CD8-positive, alpha-beta memory T cell (primary cell): ENCODE measurements around the gene MYOG. TPM values are rescaled to one million over a fixed set of nuclear protein-coding genes. Genes with fewer than 3 reads are reported as not detected.
A peak's percentile ranks its signal among the peaks of the same experiment; 100 is the strongest.

Experiments
- CTCF ChIA-PET: fragments of 350-600 bp; sonication (Branson Sonifier 250); formaldehyde crosslinking; loops from one replicate; lab custom pipeline; 2021; ENCODE audit warnings: antibody characterized with exemption; lab: Charles Lee
- POLR2A ChIA-PET: fragments of 350-600 bp; sonication (Branson Sonifier 250); formaldehyde crosslinking; loops from one replicate; lab custom pipeline; 2021; ENCODE audit warnings: antibody characterized with exemption; lab: Charles Lee
- DNase-seq, 5 donors: peaks; one replicate each; pipeline versions ENCODE4 v3.0.0 to v3.0.0-alpha.2; 2020 to 2022; ENCODE audit warnings: mixed read lengths in 1 of 5
- H3K27ac ChIP-seq: one replicate; pipeline ENCODE4 v1.7.0; 2013; ENCODE audit warnings: low read depth, mild to moderate bottlenecking, low read length, moderate library complexity
- H3K27me3 ChIP-seq: 2 replicates; pipeline ENCODE4 v1.7.0; 2013; ENCODE audit warnings: low read length, mild to moderate bottlenecking; ENCODE audit not compliant: insufficient read depth, poor library complexity, severe bottlenecking
- H3K36me3 ChIP-seq: 2 replicates; pipeline ENCODE4 v1.7.0; 2013; ENCODE audit warnings: mild to moderate bottlenecking, low read length, moderate library complexity; ENCODE audit not compliant: insufficient read depth
- H3K4me1 ChIP-seq: 2 replicates; pipeline ENCODE4 v1.7.0; 2013; ENCODE audit warnings: mild to moderate bottlenecking, low read length, moderate library complexity; ENCODE audit not compliant: insufficient read depth
- H3K4me3 ChIP-seq: 2 replicates; pipeline ENCODE4 v1.7.0; 2013; ENCODE audit warnings: mild to moderate bottlenecking, low read length
- H3K9me3 ChIP-seq: 2 replicates; pipeline ENCODE4 v1.7.0; 2013; ENCODE audit warnings: mild to moderate bottlenecking, low read length
- H3K27ac Mint-ChIP-seq, 8 donors: one replicate each; pipeline ENCODE4 v1.8.0; 2020 to 2021; ENCODE audit warnings: mixed read lengths in 8 of 8, mild to moderate bottlenecking in 6 of 8, inconsistent platforms in 3 of 8, moderate library complexity in 3 of 8
- H3K27me3 Mint-ChIP-seq, 2 donors: one replicate each; pipeline ENCODE4 v1.8.0; 2020 to 2021; ENCODE audit warnings: mixed read lengths in 2 of 2, mild to moderate bottlenecking in 1 of 2, moderate library complexity in 1 of 2
- H3K36me3 Mint-ChIP-seq, 3 donors: one replicate each; pipeline ENCODE4 v1.8.0; 2020 to 2021; ENCODE audit warnings: mixed read lengths in 3 of 3, inconsistent platforms in 1 of 3, mild to moderate bottlenecking in 1 of 3
- H3K4me1 Mint-ChIP-seq, 3 donors: one replicate each; pipeline ENCODE4 v1.8.0; 2020 to 2021; ENCODE audit warnings: mixed read lengths in 3 of 3, inconsistent platforms in 1 of 3, mild to moderate bottlenecking in 1 of 3
- H3K4me3 Mint-ChIP-seq, 7 donors: one replicate each; pipeline ENCODE4 v1.8.0; 2020 to 2021; ENCODE audit warnings: mixed read lengths in 7 of 7, mild to moderate bottlenecking in 6 of 7, moderate library complexity in 4 of 7, inconsistent platforms in 2 of 7
- H3K9me3 Mint-ChIP-seq, 5 donors: one replicate each; pipeline ENCODE4 v1.8.0; 2020 to 2022; ENCODE audit warnings: mixed read lengths in 5 of 5, mild to moderate bottlenecking in 3 of 5, moderate library complexity in 2 of 5, inconsistent platforms in 1 of 5
- polyA plus RNA-seq: library from polyadenylated mRNA; unstranded; fragments of 300-500 nt; fragmentation: Illumina TruSeq; gene quantifications from one replicate; pipeline ENCODE4 v1.2.3, GENCODE V29; 2021
- total RNA-seq, 2 experiments: library from RNA; stranded (reverse); gene quantifications; one replicate each; pipeline ENCODE4 v1.2.3, GENCODE V29; 2021

Gene MYOG
- total and polyA plus RNA-seq, 3 experiments from 2014 or later: not detected

DNA sequence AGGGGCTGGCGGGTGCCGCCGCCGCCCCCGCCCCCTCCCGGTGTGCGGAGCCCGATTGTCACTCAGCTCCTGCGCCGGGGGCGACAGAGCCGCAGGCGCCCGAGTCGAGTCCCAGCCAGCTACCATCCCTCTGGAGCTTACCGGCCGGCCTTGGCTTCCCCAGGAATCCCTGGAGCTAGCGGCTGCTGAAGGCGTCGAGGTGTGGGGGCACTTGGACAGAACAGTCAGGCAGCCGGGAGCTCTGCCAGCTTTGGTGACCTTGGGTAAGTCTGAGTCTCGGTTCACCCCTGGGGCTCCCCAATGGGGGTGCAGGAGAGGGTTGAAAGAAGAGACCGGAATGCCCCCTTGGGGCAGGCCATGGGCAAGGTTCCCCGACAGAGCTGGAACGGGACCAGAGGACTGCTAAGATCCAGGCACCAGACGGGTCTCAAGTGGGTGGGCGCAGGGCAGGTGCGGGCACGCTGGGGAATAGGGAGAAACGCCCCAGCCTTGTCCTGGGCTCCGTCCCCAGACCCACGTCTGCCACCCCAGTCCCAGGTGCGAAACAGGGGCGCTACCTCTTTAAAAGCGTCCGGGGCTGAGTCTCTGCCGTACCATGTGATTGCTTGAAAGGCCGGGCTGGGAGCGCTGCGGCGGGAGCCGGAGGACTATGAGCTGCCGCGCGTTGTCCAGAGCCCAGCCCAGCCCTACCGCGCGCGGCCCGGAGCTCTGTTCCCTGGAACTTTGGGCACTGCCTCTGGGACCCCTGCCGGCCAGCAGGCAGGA lies 42.0 kb upstream of the MYOG start, which contains the start of gene ADORA1:
Gene ADORA1 (plus strand): TSS at position 61 of the 765 bp plus-strand sequence. CDS start 1,116 bp downstream, outside the sequence.
- Histone ChIP-seq H3K27me3 (peaks cover 11% of the 10 kb centered on the region), H3K4me3 (no peak within 1 kb of the TSS), H3K9me3 (no peaks in the 10 kb centered on the region), H3K36me3 (no peaks in the 10 kb centered on the region), H3K27ac (no peak within 1 kb of the TSS), H3K4me1 (no peaks in the 10 kb centered on the region)
- POLR2A ChIA-PET: no interaction called here
- DNase-seq: no peak
- H3K27ac Mint-ChIP-seq: peak within 1 kb of the TSS in 1 of 8 donors; percentile 45
- peaks cover 7 to 14% (median 11%) of the 10 kb centered on the region in 3 donors for H3K4me1 Mint-ChIP-seq
- peak within 1 kb of the TSS in 5 of 7 donors; percentile 22 to 50 (median 49) for H3K4me3 Mint-ChIP-seq
- H3K27me3 Mint-ChIP-seq: peaks cover 48 to 75% of the 10 kb centered on the region in 2 donors
- CTCF ChIA-PET: no interaction called here
- no peaks in the 10 kb centered on the region for H3K9me3 Mint-ChIP-seq
- no peaks in the 10 kb centered on the region for H3K36me3 Mint-ChIP-seq

DNA sequence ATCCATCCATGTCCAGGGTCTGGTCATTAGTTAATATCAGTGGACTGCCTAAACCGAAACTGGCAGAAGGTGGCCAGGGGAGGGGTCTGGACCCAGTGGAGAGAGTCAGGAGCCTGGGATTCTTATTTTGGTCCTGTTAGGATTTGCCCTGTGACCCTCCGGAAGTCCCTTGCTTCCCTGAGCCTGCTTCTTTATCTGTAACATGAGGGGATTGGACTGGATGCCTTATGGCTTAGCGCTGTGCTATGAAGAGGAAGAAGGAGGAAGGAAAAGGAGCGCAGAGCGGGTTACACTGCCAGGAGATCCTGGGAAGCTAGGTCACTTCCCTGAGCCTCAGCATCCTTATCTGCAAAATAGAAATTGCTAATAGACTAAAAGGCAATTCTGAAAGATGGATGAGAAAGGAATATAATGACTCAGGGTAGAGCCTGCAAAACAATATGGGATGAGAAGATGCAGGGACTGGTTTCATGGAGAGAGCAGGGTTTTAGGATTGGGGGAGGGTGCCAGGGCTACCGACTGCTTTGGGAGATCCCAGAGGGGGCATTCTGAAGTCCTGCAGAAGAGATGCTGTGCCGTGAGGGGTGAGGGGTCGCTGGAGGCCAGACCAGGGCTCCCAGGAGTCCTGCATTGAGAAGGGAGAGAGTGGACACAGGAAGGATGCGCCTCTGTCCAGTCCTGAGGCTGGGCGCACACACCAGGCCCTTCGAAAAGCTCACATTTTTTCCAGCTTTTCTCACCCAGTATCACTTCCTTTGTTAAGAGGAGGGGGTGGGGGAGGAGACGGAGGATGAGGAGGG lies 41.3 kb upstream of the MYOG start:
- peak overlapping the region in 5 of 7 donors; percentile 22 to 50 (median 49) for H3K4me3 Mint-ChIP-seq

DNA sequence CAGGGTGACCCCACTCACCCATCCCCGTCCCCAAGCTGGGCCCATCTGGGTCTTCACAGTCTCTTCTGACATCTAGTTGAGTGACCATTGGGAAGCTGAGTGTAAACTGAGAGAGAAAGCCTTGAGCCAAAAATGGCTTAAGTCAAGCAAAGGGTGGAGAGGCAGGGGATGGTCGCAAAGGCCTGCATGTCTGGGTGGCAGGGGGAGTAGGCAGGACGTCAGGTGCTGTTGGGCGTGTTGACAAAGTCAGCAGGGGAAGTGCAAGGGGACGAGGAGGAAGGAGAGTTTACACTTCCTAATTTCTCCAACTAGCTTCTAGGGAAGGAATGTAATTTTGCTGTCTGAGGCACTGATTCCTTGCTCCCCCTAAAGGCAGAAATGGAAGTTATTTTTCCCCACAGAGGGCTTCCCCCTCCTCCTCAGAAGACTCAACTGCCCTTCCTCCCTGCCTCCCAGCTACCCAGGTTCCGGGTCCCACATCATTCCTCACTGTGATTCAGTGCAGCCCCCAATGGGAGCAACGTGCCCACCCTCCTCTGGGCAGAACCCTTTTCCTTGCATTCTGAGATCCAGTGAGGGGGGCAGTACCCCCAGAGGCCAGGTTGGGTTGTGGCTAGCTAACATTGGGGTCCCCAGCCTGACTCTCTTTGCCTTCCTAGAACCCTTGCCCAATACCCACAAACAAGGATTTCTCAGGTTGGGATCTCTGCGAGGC lies 40.5 kb upstream of the MYOG start:
- H3K27ac ChIP-seq: no peak overlapping the region
- no peaks in the 10 kb centered on the region for H3K4me1 ChIP-seq
- DNase-seq: no peak
- H3K9me3 Mint-ChIP-seq: no peaks in the 10 kb centered on the region
- no peaks in the 10 kb centered on the region for H3K36me3 ChIP-seq
- no peak overlapping the region for H3K4me3 Mint-ChIP-seq
- no peak overlapping the region for H3K4me3 ChIP-seq
- peaks cover 7 to 14% (median 11%) of the 10 kb centered on the region in 3 donors for H3K4me1 Mint-ChIP-seq
- POLR2A ChIA-PET: no interaction called here
- no peak overlapping the region for H3K27ac Mint-ChIP-seq
- H3K27me3 ChIP-seq: peaks cover 11% of the 10 kb centered on the region
- no peaks in the 10 kb centered on the region for H3K36me3 Mint-ChIP-seq
- peaks cover 46 to 86% of the 10 kb centered on the region in 2 donors for H3K27me3 Mint-ChIP-seq
- CTCF ChIA-PET: no interaction called here
- no peaks in the 10 kb centered on the region for H3K9me3 ChIP-seq

More for the DNA sequence above, 41.3 kb upstream of the MYOG start:
- Histone ChIP-seq H3K9me3 (no peaks in the 10 kb centered on the region), H3K36me3 (no peaks in the 10 kb centered on the region), H3K27ac (no peak overlapping the region), H3K4me3 (no peak overlapping the region), H3K27me3 (peaks cover 11% of the 10 kb centered on the region), H3K4me1 (no peaks in the 10 kb centered on the region)
- DNase-seq: no peak
- no peaks in the 10 kb centered on the region for H3K9me3 Mint-ChIP-seq
- H3K36me3 Mint-ChIP-seq: no peaks in the 10 kb centered on the region
- ChIA-PET POLR2A (no interaction called here), CTCF (no interaction called here)
- H3K4me1 Mint-ChIP-seq: peaks cover 7 to 14% (median 11%) of the 10 kb centered on the region in 3 donors
- peaks cover 46 to 80% of the 10 kb centered on the region in 2 donors for H3K27me3 Mint-ChIP-seq
- peak overlapping the region in 1 of 8 donors; percentile 45 for H3K27ac Mint-ChIP-seq

DNA sequence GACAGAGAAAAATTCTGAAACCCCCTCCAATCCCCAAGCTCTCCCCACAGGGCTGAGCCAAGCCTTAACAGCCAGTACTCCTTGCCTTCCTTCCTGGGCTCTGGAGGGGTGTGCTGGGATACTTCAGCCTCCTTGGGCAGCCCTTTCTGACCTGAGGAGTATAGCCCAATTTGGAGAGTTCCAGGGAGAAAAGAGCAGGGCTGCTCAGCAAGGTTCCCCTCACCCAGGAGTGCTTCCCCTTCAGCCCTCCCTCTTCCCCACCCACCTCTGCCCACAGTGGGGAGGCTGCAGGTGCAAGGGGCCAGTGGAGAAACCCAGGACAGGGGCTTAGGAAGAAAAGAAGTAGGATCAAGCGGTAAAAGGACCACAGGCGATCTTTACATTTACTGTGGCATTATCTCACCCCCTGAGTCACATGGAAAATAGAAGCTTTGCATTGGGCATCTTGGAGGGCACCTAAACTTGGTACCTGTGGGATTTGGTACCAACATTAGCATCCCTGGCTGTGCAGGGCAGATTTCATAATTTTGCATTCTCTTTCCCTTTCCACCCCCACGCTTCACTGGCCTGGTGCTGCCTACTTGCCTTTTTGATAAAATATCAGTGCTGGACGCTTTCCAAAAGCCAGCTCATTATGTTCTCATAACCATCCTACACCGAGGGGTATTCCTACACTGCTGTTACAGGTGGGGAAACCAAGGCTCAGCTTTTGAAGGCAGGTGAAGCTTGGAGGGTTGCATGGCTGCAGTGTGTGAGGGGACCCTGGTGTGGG lies 38.9 kb upstream of the MYOG start:
- H3K4me1 Mint-ChIP-seq: peaks cover 7 to 14% (median 11%) of the 10 kb centered on the region in 3 donors
- CTCF ChIA-PET: no interaction called here
- peaks cover 14% of the 10 kb centered on the region for H3K27me3 ChIP-seq

DNA sequence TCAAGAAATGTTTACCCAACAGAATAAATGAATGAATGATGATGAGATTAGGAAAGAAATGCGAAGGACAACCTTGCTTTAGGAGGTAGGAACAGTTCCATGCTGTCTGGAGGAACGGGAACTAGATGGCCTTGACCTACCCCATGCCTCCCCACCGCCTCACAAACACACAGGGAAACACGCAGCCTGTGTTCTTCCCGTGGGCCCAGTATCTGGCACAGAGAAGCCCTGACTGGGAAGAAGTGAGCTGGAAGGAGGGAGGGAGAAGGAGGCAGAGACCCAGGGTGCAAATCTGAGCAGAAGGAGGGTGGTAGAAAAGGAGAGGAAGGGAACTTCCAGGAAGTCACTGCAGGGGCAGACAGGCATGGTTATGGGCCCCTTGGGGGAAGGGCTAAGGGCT lies 38.2 kb upstream of the MYOG start:
- H3K27me3 ChIP-seq: peaks cover 16% of the 10 kb centered on the region
- Mint-ChIP-seq H3K27ac (peak overlapping the region in 1 of 8 donors; percentile 55), H3K27me3 (peaks cover 43 to 85% of the 10 kb centered on the region in 2 donors), H3K4me3 (peak overlapping the region in 1 of 7 donors; percentile 41), H3K36me3 (no peaks in the 10 kb centered on the region), H3K4me1 (peaks cover 7 to 14% (median 11%) of the 10 kb centered on the region in 3 donors), H3K9me3 (no peaks in the 10 kb centered on the region)
- H3K9me3 ChIP-seq: no peaks in the 10 kb centered on the region
- H3K36me3 ChIP-seq: no peaks in the 10 kb centered on the region
- H3K4me3 ChIP-seq: no peak overlapping the region
- DNase-seq: no peak
- no peaks in the 10 kb centered on the region for H3K4me1 ChIP-seq
- no peak overlapping the region for H3K27ac ChIP-seq
- POLR2A ChIA-PET: no interaction called here
- CTCF ChIA-PET: no interaction called here

More for the DNA sequence above, 38.9 kb upstream of the MYOG start:
- no peak overlapping the region for H3K27ac ChIP-seq
- no peak for DNase-seq
- Mint-ChIP-seq H3K9me3 (no peaks in the 10 kb centered on the region), H3K4me3 (no peak overlapping the region), H3K27me3 (peaks cover 42 to 89% of the 10 kb centered on the region in 2 donors), H3K36me3 (no peaks in the 10 kb centered on the region), H3K27ac (no peak overlapping the region)
- H3K36me3 ChIP-seq: no peaks in the 10 kb centered on the region
- POLR2A ChIA-PET: no interaction called here
- H3K4me3 ChIP-seq: no peak overlapping the region
- no peaks in the 10 kb centered on the region for H3K9me3 ChIP-seq
- H3K4me1 ChIP-seq: no peaks in the 10 kb centered on the region

DNA sequence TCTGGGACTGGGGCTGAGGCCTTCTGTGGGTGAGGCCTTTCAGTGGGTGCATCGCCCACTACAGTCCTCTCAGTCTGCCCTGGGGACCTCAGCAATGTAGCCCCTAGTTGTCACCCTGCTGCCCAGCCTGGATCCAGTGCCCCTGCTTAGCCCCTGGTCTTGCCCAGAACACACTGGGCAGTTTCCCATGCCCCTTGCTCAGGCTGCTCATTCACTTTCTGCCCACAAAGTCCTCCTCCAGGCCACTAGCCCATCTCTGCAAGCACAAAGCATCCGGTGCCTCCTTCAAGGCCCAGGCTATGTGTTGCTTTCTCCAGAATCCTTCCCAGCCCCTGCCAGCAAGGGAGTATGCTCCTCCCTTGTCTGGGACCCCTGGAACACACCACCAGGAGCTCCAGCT lies 36.3 kb upstream of the MYOG start:
- Mint-ChIP-seq H3K36me3 (no peaks in the 10 kb centered on the region), H3K4me3 (no peak overlapping the region), H3K4me1 (peaks cover 5 to 8% (median 5%) of the 10 kb centered on the region in 3 donors), H3K9me3 (no peaks in the 10 kb centered on the region), H3K27me3 (peaks cover 40 to 90% of the 10 kb centered on the region in 2 donors), H3K27ac (no peak overlapping the region)
- CTCF ChIA-PET: no interaction called here
- Histone ChIP-seq H3K36me3 (no peaks in the 10 kb centered on the region), H3K27me3 (peaks cover 25% of the 10 kb centered on the region), H3K27ac (no peak overlapping the region), H3K4me3 (no peak overlapping the region), H3K4me1 (no peaks in the 10 kb centered on the region), H3K9me3 (no peaks in the 10 kb centered on the region)
- POLR2A ChIA-PET: no interaction called here
- no peak for DNase-seq

DNA sequence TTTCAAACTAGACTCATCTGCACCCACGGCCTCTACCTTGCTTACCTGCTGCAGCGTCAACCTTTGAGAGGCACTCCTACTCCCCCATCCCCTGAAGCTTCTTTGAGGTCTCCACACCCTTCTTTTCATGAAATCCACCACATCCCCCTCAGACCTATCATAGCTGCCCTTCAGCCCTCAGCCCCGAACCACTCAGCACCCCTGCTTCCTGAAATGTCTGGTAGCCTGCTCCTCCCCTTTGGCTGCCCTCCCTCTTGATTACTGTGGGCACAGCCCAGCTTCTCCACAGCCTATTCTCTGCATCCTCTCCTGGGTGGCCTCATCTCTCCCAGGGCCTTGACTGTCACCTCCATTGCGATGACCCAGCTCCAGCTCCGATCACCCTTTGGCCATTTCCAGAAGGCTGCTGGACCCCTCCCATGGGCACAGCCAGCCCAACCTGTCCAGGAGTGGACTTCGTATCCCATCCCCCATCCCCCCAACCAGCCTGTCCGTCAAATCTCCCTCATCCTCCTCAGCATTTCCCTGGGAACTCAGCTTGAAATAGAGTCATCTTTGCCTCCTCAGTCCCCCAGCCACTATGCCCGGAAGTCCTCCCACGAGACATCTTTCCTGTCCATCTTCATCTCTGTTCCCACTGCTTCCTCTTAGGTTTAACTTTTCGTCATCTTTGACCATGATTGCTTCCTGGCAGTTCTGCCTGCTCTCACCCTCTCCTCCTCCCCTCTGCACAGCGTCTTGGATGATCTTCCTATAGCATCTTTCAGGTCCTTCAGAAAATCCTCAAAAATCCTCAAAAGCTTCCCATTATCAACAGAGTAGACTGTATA lies 35.6 kb upstream of the MYOG start:
- Mint-ChIP-seq H3K36me3 (no peaks in the 10 kb centered on the region), H3K4me3 (no peak overlapping the region), H3K4me1 (peaks cover 0 to 3% (median 0%) of the 10 kb centered on the region in 3 donors), H3K27ac (peak overlapping the region in 1 of 8 donors; percentile 64), H3K27me3 (peaks cover 33 to 86% of the 10 kb centered on the region in 2 donors), H3K9me3 (no peaks in the 10 kb centered on the region)
- H3K27ac ChIP-seq: no peak overlapping the region
- no peak for DNase-seq
- H3K27me3 ChIP-seq: peaks cover 20% of the 10 kb centered on the region
- H3K36me3 ChIP-seq: no peaks in the 10 kb centered on the region
- H3K4me1 ChIP-seq: no peaks in the 10 kb centered on the region
- POLR2A ChIA-PET: no interaction called here
- CTCF ChIA-PET: no interaction called here
- H3K9me3 ChIP-seq: no peaks in the 10 kb centered on the region
- H3K4me3 ChIP-seq: no peak overlapping the region
